Gastrocnemius medialis (tissue), 4 donors: Measurements from ENCODE around the gene SEMA6D. TPM values are rescaled to one million over a fixed set of nuclear protein-coding genes. Genes with fewer than 3 reads are reported as not detected.

Experiments used
- ATAC-seq, 2 donors: fragments of 150-250 bp; one replicate each; pipeline ENCODE4 v1.9.1; 2016
- DNase-seq, 2 donors: peaks; one replicate each; pipeline ENCODE4 v3.0.0-alpha.2; 2019
- H3K27ac ChIP-seq, 4 donors: fragments of 200-600 bp; sonication (generic); 1 replicate in 1 of 4; 2 replicates in 3 of 4; pipeline ENCODE4 v1.5.1; 2016 to 2018; ENCODE audit warnings: mild to moderate bottlenecking in 2 of 4, moderate library complexity in 1 of 4
- H3K27me3 ChIP-seq, 3 donors: fragments of 200-600 bp; sonication (generic) in 2 of 3; 1 replicate in 1 of 3; 2 replicates in 2 of 3; pipeline versions ENCODE4 v1.5.1 to v1.6.0; 2016 to 2019; ENCODE audit warnings: mild to moderate bottlenecking in 1 of 3, moderate library complexity in 1 of 3
- H3K36me3 ChIP-seq, 2 donors: fragments of 200-600 bp; sonication (generic) in 1 of 2; one replicate each; pipeline ENCODE4 v1.5.1; 2017 to 2018
- H3K4me1 ChIP-seq, 2 donors: fragments of 200-600 bp; sonication (generic) in 1 of 2; one replicate each; pipeline ENCODE4 v1.5.1; 2016 to 2017; ENCODE audit warnings: mild to moderate bottlenecking in 2 of 2
- H3K4me3 ChIP-seq, 4 donors: fragments of 200-600 bp; sonication (generic) in 3 of 4; 1 replicate in 1 of 4; 2 replicates in 3 of 4; pipeline ENCODE4 v1.5.1; 2016 to 2019; ENCODE audit warnings: mild to moderate bottlenecking in 2 of 4
- H3K9me3 ChIP-seq, 3 donors: fragments of 200-600 bp; sonication (generic) in 2 of 3; 1 replicate in 1 of 3; 2 replicates in 2 of 3; pipeline ENCODE4 v1.5.1; 2016 to 2019
- CTCF ChIP-seq, 5 experiments: fragments of 450-650 bp in 3 of 5; fragments of 200-600 bp in 2 of 5; sonication (generic) in 2 of 5; IDR thresholded peaks in 4 of 5; conservative IDR thresholded peaks in 1 of 5; 1 replicate in 4 of 5; 2 replicates in 1 of 5; pipeline ENCODE4 v1.5.1; 2016 to 2019; ENCODE audit warnings: antibody characterized with exemption in 5 of 5, mild to moderate bottlenecking in 3 of 5, moderate library complexity in 3 of 5
- POLR2A ChIP-seq, 2 donors: fragments of 450-650 bp; IDR thresholded peaks; one replicate each; pipeline ENCODE4 v1.6.1; 2017; ENCODE audit warnings: antibody characterized with exemption in 2 of 2, mild to moderate bottlenecking in 2 of 2, moderate library complexity in 2 of 2
- in situ Hi-C, 4 donors: fragments of 200-750 bp; cut with MboI; loops; one replicate each; pipeline versions ENCODE4 v1.15.0 to v1.8.0; 2017; ENCODE audit warnings: low sequenced_read_pairs in 4 of 4
- intact Hi-C: fragments of 100-400 bp; cut with DNase I; formaldehyde crosslinking; loops from one replicate; pipeline ENCODE4 v1.15.1; 2023; ENCODE audit warnings: low total_unique reads
- total RNA-seq, 4 donors: library from RNA; depleted of rRNA; stranded (reverse); fragments of >200 nt; gene quantifications; one replicate each; pipeline versions ENCODE4 v1.1.0 to v1.2.3, GENCODE V29; 2016

Gene SEMA6D
- total RNA-seq, 4 donors from 2014 or later: 0.97 to 5.9 (median 2.7) TPM

GRCh38 chr15:47804733-47805132 is 87.4 kb downstream of the SEMA6D start:
- ATAC-seq: no peak

GRCh38 chr15:47806008-47806407 is 88.7 kb downstream of the SEMA6D start:
- intact Hi-C loops: no loop called here
- in situ Hi-C loops: no loop called here
- H3K27me3 ChIP-seq: no peaks in the 10 kb centered on the region
- no peaks in the 10 kb centered on the region for H3K9me3 ChIP-seq
- no peak for TF ChIP-seq POLR2A (IDR thresholded peaks at IDR 0.05)
- TF ChIP-seq CTCF (IDR thresholded peaks at IDR 0.05 in 4 of 5, conservative IDR thresholded peaks at IDR 0.05 in 1 of 5): no peak
- no peaks in the 10 kb centered on the region for H3K4me1 ChIP-seq
- DNase-seq (no peak), ATAC-seq (no peak)
- no peak overlapping the region for H3K4me3 ChIP-seq
- no peaks in the 10 kb centered on the region for H3K36me3 ChIP-seq
- H3K27ac ChIP-seq: no peak overlapping the region

More at GRCh38 chr15:47804733-47805132, 87.4 kb downstream of the SEMA6D start:
- in situ Hi-C loops (no loop called here), intact Hi-C loops (no loop called here)
- Histone ChIP-seq H3K27me3 (no peaks in the 10 kb centered on the region), H3K27ac (no peak overlapping the region), H3K9me3 (no peaks in the 10 kb centered on the region), H3K4me1 (no peaks in the 10 kb centered on the region), H3K36me3 (no peaks in the 10 kb centered on the region), H3K4me3 (no peak overlapping the region)
- DNase-seq: no peak
- TF ChIP-seq POLR2A (IDR thresholded peaks at IDR 0.05): no peak
- no peak for TF ChIP-seq CTCF (IDR thresholded peaks at IDR 0.05 in 4 of 5, conservative IDR thresholded peaks at IDR 0.05 in 1 of 5)

GRCh38 chr15:47811172-47811571 is 93.9 kb downstream of the SEMA6D start:
- DNase-seq (no peak), ATAC-seq (no peak)
- H3K36me3 ChIP-seq: no peaks in the 10 kb centered on the region
- H3K27ac ChIP-seq: no peak overlapping the region
- TF ChIP-seq POLR2A (IDR thresholded peaks at IDR 0.05) (no peak), CTCF (IDR thresholded peaks at IDR 0.05 in 4 of 5, conservative IDR thresholded peaks at IDR 0.05 in 1 of 5) (no peak)
- H3K27me3 ChIP-seq: no peaks in the 10 kb centered on the region
- intact Hi-C loops (no loop called here), in situ Hi-C loops (no loop called here)
- H3K4me3 ChIP-seq: no peak overlapping the region
- peaks cover 0 to 22% of the 10 kb centered on the region in 2 donors for H3K4me1 ChIP-seq
- H3K9me3 ChIP-seq: no peaks in the 10 kb centered on the region

- DNase-seq (no peak), ATAC-seq (no peak)
- no peaks in the 10 kb centered on the region for H3K9me3 ChIP-seq
- H3K4me1 ChIP-seq: peaks cover 0 to 22% of the 10 kb centered on the region in 2 donors
- intact Hi-C loops: no loop called here
- no peaks in the 10 kb centered on the region for H3K27me3 ChIP-seq
- no peaks in the 10 kb centered on the region for H3K36me3 ChIP-seq
- in situ Hi-C loops: no loop called here
- H3K27ac ChIP-seq: no peak overlapping the region
- no peak overlapping the region for H3K4me3 ChIP-seq
- TF ChIP-seq POLR2A (IDR thresholded peaks at IDR 0.05) (no peak), CTCF (IDR thresholded peaks at IDR 0.05 in 4 of 5, conservative IDR thresholded peaks at IDR 0.05 in 1 of 5) (no peak)
Measured at GRCh38 chr15:47812470-47812999, 95.2 kb downstream of the SEMA6D start.
